CD4-positive, alpha-beta T cell treated with Interleukin-21 for 1 hour (primary cell): ENCODE data around the gene CA12.
"Not testable (repeated sequence)": the region's sequence is repeated elsewhere in the genome, so short reads cannot be mapped to it uniquely, and the experiment has no call there.

Source experiments
- DNase-seq: peaks from one replicate; pipeline ENCODE4 v3.0.0-alpha.2; 2020

Gene CA12

GRCh38 chr15:63381301-63382204 is at the start of gene CA12:
Gene CA12, minus strand, starts transcription at chr15:63381846. Its CDS starts 126 bp downstream, at chr15:63381720.
- DNase-seq, result no peak

- DNase-seq, result no peak
These were observed 49.3 kb upstream of the CA12 start for GRCh38 chr15:63430766-63431451.

- no peak for DNase-seq
These were observed 44.9 kb upstream of the CA12 start for GRCh38 chr15:63426552-63426951.

GRCh38 chr15:63425426-63425985 is 43.9 kb upstream of the CA12 start:
- no peak for DNase-seq

GRCh38 chr15:63422891-63423590 is 41.4 kb upstream of the CA12 start:
- no peak for DNase-seq

GRCh38 chr15:63421433-63421832 is 39.8 kb upstream of the CA12 start:
- no peak for DNase-seq

- DNase-seq, result no peak
These were observed 38.7 kb upstream of the CA12 start for GRCh38 chr15:63420333-63420747.

GRCh38 chr15:63418811-63419210 is 37.2 kb upstream of the CA12 start:
- DNase-seq, result no peak

- no peak for DNase-seq
These were observed 36.1 kb upstream of the CA12 start for GRCh38 chr15:63417721-63418120.

GRCh38 chr15:63417274-63417673 is 35.6 kb upstream of the CA12 start:
- not testable (repeated sequence) for DNase-seq

- no peak for DNase-seq
These were observed 33.0 kb upstream of the CA12 start for GRCh38 chr15:63414474-63415120.

- DNase-seq, result no peak
These were observed 30.9 kb upstream of the CA12 start for GRCh38 chr15:63412551-63412950.

- no peak for DNase-seq
These were observed 30.2 kb upstream of the CA12 start for GRCh38 chr15:63411866-63412265.

- no peak for DNase-seq
These were observed 27.5 kb upstream of the CA12 start for GRCh38 chr15:63409179-63409578.

- DNase-seq, result no peak
These were observed 26.9 kb upstream of the CA12 start for GRCh38 chr15:63408524-63408923.

GRCh38 chr15:63407612-63408011 is 26.0 kb upstream of the CA12 start:
- DNase-seq, result no peak

GRCh38 chr15:63405683-63406390 is 24.2 kb upstream of the CA12 start:
- DNase-seq, result no peak

- no peak for DNase-seq
These were observed 23.5 kb upstream of the CA12 start for GRCh38 chr15:63405159-63405558.

- DNase-seq, result no peak
These were observed 21.8 kb upstream of the CA12 start for GRCh38 chr15:63403254-63403945.

GRCh38 chr15:63402498-63403253 is 21.0 kb upstream of the CA12 start:
- DNase-seq, result peak; percentile 58
